C4-2B (cell line): ENCODE results near the gene DUSP9.

Experiments
- CTCF ChIP-seq: fragments of 450-650 bp; conservative IDR thresholded peaks from 2 replicates; pipeline ENCODE4 v1.5.1; 2017; ENCODE audit warnings: mild to moderate bottlenecking
- ZFX ChIP-seq: fragments of 450-650 bp; IDR thresholded peaks from 2 replicates; pipeline ENCODE4 v1.6.1; 2017

GRCh38 chrX:153643431-153644351 is 3.3 kb upstream of the DUSP9 start:
- TF ChIP-seq CTCF (peak; percentile 48), ZFX (no peak)
